ENCODE data around the gene CDC45.
A peak's percentile ranks its signal among the peaks of the same experiment; 100 is the strongest.

The CDC45 gene

DNA sequence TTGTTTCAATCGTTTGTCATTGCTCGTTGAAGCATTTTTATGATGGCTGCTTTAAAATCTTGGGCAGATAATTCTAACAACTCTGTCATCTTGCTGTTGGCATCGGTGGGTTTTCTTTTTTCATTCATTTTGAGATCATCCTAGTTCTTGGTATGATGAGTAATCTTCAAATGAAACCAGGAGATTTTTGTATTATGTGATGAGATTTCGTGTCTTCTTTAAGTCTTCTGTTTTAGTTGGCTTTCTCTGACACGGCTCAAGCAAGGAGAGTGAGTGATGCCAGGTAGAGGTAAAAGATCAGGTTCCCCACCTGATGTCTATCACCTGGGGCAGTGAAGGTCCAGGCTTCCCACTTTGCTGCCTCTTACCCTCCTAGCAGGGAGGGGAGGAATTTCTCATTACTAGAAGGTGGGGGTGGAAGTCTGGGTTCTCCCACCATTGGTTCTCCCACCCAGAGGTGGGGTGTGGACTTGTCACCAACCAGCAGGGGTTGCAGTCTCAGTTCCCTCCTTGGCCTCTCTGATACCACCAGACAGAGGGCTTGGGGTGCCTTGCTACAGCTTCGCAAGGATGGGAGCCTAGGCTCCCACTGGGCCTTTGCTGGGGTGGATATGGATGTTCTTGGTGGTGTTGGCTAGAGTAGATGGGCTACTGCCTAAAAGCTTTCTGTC is 12.9 kb downstream of the CDC45 start:
- no peak for DNase-seq

DNA sequence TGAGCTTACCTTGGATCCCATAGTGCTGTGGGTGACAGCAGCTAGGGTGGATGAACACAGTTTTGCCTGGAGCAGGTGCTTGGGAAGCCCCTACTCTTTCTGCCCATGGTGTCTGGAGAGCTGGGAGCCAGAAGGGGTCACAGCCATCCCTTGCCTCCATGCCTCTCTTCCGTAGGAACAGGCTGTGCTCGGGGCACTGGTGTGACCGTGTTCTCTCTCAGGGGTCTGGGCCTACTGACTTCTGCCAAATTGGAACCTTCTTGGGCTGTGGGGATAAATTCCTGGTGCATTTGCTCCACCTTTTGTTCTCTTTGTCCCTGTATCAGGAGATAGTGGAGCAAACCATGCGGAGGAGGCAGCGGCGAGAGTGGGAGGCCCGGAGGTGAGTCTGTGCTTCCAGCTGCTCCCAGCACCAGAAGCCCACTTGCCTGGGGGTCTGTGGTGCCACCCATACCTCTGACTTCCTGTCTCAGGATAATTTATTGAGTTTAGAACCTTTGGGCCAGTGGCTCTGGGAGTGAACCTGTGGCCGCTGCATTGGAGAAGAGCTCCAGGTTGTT is 14.4 kb downstream of the CDC45 start:
- DNase-seq: no peak

DNA sequence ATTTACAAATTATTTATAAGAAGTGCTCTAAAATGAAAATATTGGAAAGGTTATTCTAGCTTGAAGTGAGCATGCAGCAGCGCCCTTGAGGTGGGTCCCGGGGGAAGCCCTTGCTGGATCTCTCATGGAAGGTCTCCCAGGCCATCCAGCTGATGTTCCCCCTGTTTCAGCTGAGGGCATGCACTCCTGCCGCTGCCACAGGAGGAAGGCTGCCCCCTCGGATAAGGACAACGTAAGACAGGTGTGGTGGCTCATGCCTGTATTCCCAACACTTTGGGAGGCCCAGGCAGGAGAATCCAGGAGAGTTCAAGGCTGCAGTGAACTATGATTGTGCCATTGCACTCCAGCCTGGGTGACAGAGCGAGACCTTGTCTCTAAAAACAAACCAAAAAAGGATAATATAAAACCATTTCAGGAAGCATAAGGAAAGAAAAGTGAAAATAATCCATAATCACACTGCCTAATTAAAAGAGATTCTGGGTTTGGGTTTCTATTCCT is 15.0 kb downstream of the CDC45 start:
- no peak for DNase-seq

DNA sequence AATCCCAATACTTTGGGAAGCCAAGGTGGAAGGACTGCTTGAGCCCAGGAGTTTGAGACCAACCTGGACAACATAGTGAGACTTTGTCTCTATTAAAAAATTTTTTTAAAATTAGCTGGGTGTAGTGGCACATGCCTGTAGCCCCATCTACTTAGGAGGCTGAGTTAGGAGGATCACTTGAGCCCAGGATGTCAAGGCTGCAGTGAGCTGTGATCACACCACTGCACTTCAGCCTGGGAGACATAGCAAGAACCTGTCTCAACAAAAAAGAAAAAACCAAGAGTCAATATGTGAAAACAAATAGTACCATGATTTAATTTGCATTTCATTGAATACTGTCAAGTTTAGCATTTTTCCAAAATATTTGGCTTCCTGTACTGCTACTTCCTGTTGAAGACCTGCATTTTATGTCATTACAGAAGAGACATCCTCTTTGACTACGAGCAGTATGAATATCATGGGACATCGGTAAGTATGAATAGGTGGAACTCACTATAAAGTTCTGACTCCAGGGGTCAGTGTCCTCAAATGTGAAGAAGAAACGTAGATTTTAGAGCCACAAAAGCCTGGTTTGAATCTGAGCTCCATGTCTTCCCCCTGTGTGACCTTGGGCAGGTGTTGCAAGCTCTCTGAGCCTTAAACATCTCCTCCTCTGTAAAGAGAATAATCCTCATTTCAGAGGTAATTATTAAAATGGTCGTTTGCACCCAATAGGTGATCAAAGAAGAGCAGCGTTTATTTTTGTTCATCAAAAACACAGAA is 16.0 kb downstream of the CDC45 start:
- DNase-seq: no peak

DNA sequence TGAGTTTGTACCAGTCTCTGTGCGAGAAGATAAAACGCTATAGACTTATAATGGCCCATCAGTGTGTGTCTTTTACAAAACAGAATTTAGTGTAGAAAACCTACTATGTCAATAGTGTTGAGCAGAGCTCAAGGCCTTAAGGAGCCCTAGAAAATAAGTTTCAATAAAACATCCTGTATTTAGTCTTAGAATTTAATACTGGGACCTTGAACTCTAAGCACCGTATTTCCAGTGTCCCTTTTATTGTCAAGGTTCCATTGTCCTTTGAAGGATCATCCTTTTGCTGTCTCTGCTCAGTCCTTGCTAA is 16.6 kb downstream of the CDC45 start:
- DNase-seq: no peak

DNA sequence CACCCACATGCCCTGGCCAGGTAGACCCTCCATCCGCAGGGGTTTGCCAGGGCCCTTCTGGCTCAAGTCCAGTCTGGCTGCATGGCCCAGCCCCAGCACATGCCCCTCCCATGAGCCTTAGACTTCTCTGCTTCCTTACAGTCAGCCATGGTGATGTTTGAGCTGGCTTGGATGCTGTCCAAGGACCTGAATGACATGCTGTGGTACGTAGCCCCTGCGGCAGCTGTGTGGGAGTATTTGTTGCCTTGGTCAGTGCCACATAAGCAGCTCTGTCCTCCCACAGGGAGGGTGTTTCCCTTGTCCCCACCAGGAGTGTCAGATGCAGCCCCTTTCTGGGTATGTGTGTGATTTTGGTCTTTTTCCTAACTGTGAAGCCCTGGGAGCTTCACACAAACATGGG is 17.5 kb downstream of the CDC45 start:
- DNase-seq: peak in 1 of 56 donors; percentile 7

DNA sequence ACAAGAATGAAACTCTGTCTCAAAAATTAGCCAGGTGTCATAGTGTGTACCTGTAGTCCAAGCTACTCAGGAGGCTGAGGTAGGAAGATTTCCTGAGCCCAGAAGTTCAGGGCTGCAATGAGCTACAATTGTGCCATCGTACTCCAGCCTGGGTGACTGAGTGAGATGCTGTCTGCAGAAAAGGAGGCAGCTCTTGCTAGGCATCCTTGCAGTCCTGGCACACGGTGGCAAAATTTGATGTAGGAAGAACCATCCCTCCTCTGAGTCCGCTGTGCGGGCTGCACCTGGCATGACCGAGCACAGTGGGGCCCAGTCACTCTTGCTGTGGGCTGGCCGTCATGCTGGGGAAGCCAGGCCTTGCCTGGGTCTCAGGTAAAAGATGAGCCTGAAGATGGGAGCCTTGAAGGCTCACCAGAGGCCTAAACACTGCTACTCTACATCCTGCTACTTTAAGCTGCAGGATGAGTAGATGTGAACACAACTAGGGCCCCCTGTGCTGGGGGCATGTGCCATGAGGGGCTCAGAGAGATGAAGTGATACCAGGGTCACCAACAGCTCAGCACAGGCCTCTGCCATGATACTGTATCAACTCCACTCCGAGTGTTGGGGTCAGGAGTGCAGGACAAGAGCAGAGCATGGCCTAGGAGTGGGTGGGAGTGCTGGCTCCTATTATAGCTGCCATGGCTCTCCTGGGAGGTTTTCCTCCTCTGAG is 18.6 kb downstream of the CDC45 start:
- DNase-seq: no peak

DNA sequence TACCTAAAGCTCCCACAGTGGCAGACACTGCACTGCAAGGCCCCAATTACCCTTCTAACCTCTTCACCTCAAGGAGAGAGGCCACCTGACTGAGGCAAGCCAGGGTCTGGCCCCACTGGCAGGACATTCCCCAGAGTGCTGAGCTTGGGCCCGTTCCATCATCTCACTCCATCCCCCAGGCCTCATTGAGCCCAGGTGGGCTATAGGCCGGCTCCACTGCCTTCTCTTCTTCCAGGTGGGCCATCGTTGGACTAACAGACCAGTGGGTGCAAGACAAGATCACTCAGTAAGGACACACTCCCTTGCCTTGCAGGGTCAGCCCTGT is 19.1 kb downstream of the CDC45 start:
- DNase-seq: no peak

DNA sequence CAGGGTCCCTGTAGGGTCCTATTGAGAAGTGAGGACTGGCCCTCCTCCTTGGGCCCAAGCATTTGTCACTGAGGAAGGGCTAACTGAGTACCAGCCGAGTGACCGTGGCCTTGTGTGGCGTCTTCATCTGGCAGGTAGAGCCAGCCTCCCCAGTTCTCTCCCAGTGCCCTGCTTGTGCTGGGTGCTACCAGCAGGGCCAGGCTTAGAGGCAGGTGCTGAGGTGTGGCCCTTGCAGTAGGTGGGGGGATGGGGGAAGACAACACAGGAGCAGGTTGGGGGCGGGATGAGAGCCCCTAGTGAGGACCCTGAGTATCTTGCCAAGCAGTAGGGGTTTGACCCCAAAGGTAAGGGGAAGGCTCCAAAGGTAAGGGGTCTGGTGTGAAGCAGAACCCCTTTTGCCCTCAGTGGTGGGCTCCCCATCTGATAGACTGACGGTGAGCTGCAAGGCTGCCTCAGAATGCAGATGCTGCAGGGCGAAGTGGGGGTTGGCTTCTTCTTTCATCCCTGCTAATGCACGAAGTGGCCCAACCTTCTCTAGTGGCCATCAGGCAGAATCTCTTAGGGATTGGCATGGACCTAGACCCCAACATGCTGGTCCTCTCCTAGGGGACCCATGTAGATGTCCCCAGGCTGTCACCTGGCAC is 19.6 kb downstream of the CDC45 start:
- DNase-seq: no peak

DNA sequence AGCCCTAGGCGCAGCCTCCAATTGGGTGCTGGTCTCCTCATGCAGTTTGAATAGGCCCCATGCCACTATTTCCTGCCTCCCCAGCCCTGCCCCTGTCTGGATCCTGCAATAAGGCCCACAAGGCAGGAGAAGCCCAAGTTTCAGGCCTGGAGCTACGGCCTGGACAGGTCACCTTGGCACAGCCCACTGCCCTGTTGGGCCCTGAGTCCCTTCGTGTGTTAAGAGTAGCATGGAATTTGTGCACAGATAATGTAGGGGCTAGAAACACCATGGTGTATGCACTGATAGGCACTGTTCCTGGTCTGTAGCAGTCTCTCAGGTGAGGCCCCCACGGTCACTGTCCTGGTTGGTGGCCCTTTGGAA is 20.1 kb downstream of the CDC45 start:
- no peak for DNase-seq

DNA sequence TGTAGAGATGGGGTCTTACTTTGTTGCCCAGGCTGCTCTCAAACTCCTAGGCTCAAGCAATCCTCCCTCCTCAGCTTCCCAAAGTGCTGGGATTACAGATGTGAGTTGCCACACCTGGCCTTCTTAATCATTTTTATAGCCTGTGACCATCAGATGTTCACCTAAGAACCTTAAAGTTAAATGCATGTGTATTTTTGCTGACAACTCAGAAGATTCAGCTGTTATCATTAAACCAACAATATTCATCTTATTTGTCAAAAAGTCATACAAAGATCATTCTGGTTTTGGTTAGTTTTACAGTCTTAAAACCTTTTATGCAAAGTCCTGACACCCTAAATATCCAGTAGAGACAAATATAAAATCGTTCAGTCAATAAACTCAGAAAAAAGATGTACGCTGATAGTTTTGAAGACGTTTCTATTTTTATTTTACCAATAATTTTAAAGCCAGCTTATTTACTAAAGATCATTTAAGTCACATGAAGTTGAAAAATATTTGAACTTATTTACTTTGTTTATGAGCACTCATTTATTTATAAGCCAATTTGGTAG is 22.3 kb downstream of the CDC45 start:
- no peak for DNase-seq

DNA sequence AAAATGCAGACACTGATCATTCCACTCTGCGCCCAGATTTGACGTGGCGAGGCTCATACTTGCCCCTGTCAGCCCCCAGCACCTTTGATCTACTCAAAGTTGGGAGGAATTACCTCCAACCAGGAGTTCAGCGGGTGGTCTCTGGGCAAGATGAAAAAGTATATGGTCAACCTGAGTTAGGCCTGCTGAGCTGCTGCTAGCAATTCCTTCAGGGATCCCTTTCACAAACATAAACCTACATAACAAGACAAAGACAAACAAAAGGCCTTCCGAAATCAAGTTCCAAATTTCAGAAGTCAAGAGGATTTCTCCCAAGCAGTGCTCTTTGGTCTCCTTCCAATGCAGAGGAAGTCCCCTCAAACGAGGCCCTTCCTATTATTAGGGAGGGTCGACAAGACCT is 23.6 kb downstream of the CDC45 start:
- DNase-seq: no peak

DNA sequence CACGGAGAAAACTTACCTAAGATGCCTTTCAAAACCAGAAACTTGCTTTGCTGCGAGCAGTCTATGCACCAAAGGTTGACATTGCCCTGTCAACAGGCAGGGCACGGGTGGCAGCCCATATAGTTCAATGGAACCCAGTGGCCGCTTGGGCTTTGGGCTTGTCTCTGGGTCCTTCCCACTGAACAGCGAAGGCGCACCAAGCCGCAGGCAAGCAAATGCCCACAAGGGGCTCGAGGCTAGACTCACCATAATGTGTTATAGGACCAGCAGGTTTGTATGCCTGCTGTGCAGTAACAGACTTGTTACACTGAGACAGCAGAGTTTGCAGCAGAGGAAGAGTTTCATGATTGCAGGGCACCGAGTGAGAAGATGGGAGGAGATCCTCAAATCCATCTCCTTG is 24.1 kb downstream of the CDC45 start:
- no peak for DNase-seq

DNA sequence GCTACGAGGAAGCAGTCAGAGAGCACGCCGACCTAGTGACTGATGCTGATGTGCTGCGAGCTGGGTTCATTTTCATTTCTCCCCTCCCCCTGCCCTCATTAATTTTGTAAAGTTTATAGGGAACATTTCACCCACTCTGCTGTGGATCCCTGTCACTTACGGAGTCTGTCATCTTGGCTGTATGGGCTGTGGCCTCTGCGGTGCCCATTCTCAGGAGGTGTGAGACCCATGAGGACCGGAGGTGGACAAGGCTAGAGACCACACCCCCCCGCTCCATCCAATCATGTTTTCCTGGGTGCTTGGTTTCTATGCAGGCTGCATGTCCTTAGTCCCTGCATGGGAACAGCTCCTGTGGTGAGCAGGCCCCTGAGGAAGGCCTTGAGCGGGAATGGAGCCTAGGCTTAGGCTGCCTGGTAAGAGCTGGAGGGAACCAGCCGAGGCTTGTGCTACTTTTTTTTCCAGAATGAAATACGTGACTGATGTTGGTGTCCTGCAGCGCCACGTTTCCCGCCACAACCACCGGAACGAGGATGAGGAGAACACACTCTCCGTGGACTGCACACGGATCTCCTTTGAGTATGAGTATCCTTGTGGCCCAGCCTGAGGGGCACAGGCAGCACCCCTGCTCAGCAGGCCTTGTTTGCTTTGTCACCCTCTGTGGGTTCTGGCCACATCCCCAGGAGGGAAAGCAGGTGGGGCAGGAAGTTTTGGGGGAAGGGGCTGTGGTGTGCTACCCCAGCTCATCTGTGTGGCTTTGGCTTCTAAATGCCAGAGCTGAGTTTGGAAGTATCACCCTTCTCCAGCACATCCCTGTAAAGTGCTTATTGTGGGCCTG is 25.4 kb downstream of the CDC45 start:
- no peak for DNase-seq

DNA sequence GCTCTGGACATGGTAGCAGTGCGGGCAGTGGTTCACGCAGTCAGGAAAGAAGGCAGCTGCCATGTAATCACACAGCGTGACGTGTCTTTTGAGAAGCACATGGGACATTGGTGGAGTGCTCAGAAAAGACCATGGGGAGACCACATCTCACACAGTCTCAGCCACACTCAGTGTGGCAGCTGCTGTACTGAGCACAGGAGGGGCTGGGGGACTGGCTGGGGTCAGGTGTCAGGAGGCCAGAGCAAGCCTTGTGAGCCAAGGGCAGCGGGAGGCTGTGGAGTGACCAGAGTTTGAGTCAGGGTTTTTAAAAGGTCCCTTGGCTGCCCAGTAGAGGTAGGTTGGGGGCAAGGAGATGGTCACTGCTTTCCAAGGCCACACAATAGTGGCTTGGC is 26.0 kb downstream of the CDC45 start:
- no peak for DNase-seq

DNA sequence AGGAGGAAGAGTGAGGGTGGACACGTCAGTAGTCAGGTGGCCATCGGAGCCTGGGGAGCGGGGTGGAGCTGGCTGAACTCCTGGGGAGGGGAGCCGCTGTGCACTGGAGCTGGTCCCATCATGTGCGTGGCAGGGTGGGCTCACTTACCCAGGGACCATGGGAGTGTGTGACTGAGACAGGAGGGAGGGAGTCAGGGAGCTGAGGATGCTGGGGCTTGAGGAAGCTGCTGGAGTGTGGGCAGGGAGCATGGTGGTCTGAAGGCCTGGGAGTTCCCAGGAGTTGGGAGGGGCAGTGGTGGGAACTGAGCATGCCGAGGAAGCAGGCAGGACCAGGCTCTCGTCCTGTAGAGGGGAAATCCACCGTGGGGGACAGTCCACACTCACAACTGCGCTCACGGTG is 26.5 kb downstream of the CDC45 start:
- no peak for DNase-seq

DNA sequence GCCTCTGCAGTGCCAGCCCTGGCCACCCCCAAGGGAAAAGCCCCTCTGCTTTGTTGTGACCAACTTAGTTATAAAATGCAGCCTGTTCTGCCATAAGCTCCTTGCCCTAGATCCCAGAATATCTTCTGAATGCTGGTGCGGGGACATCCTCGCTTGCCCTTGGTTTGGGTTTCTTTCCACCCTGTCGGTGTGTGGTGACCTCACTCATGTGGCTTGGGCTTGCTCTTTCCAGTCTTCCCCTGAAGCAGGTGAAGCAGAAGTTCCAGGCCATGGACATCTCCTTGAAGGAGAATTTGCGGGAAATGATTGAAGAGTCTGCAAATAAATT is 27.8 kb downstream of the CDC45 start:
- DNase-seq: no peak

DNA sequence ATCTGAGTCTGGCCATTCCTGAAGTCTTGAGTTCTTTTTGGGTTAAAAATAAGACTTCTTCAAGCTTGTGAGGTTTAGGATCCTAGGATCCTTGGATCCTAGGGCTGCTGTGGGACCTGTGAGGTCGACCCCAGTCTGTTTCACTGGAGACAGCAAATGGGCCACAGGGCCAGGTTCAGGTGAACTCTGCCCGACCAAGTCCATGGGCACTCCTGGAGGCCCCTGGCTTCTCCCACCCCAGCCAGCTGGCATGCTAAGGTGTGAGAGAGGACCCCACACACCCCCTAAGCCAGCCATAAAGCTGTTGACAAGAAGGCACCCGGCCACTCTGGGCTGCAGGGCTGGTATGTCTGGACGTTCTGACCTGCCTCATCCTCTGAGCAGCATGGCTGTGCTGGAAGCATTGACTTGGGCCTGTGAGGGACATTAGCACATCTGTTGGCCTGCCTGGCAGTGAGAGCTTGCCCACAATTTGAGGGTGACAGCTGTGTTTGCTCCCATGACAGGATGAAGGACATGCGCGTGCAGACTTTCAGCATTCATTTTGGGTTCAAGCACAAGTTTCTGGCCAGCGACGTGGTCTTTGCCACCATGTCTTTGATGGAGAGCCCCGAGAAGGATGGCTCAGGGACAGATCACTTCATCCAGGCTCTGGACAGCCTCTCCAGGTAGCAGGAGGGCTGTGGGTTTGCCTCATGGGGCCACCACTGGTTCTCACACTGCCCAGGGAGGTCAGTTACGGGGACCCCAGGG is 28.5 kb downstream of the CDC45 start:
- DNase-seq: no peak

DNA sequence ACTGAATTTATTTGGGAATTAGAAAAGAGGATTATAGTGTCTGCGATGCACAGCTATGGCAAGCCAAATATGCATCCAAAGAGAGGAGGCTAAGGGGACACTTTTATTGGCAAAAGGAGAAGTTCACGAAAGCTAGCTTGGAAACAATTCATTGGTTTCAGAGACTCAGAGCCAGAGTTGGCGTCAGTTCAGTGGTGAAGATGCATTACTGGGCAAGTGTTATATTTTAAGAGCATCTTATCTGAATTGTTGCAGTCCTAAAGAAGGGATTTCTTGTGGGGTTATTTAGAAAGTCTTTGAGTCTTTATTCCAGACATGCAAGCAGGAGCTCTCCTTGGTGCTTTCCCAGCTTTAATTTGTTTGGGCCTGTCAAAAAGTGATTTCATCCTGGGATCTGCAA is 29.5 kb downstream of the CDC45 start:
- no peak for DNase-seq

DNA sequence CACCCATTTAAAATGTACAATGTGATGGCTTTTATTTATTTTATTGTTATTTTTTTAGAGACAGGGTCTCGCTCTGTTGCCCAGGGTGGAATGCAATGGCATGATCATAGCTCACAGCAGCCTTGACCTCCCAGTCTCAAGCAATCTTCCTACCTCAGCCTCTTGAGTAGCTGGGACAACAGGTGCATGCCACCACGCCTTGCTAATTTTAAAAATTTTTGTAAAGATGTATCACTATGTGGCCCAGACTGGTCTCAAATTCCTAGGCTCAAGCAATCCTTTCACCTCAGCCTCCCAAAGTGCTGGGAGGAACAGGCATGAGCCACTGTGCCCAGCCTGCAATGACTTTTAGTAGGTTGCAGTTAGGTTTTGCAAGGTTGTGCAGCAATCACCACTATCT is 30.2 kb downstream of the CDC45 start:
- no peak for DNase-seq

Data from nucleus accumbens (tissue), 56 donors.